NCI-H1694 treated with DMSO at 0.1 percent for 48 hours (cell line): ENCODE measurements around the gene G6PC1.
"Not testable (repeated sequence)": the region's sequence is repeated elsewhere in the genome, so short reads cannot be mapped to it uniquely, and the experiment has no call there.

Experiments
- DNase-seq: peaks from one replicate; lab custom pipeline; 2025; lab: John Stamatoyannopoulos, UW

The G6PC1 gene

DNA sequence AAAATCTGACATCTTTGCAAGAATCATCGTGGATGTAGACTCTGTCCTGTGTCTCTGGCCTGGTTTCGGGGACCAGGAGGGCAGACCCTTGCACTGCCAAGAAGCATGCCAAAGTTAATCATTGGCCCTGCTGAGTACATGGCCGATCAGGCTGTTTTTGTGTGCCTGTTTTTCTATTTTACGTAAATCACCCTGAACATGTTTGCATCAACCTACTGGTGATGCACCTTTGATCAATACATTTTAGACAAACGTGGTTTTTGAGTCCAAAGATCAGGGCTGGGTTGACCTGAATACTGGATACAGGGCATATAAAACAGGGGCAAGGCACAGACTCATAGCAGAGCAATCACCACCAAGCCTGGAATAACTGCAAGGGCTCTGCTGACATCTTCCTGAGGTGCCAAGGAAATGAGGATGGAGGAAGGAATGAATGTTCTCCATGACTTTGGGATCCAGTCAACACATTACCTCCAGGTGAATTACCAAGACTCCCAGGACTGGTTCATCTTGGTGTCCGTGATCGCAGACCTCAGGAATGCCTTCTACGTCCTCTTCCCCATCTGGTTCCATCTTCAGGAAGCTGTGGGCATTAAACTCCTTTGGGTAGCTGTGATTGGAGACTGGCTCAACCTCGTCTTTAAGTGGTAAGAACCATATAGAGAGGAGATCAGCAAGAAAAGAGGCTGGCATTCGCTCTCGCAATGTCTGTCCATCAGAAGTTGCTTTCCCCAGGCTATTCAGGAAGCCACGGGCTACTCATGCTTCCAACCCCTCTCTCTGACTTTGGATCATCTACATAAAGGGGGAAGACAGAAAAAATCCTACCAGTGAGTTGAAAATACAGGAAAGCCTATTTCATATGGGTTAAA lies at the start of gene G6PC1:
TSS of gene G6PC1 (plus strand) at position 340 of the 872 bp plus-strand sequence. CDS start at position 418, 78 bp downstream.
- DNase-seq = no peak

DNA sequence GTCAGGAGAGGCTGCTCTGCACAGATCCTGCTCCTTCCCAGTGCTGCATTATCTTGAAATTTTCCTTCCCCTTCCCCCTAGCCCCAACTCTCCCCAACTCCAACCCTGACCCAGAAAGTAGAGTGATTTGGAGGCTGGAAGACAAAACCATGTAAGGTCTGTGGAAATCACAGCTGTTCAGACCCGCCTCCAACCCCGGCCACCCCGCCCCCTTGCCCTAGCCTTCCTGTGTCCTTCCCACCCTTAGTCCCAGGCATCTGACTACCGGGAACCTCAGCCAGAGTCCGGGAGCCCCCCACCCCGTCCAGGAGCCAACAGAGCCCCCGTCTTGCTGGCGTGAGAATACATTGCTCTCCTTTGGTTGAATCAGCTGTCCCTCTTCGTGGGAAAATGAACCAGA lies 49.6 kb upstream of the G6PC1 start, which contains the start of gene AOC3:
TSS of gene AOC3 (plus strand) at position 246 of the 400 bp plus-strand sequence. CDS start at position 391, 145 bp downstream.
- no peak for DNase-seq

DNA sequence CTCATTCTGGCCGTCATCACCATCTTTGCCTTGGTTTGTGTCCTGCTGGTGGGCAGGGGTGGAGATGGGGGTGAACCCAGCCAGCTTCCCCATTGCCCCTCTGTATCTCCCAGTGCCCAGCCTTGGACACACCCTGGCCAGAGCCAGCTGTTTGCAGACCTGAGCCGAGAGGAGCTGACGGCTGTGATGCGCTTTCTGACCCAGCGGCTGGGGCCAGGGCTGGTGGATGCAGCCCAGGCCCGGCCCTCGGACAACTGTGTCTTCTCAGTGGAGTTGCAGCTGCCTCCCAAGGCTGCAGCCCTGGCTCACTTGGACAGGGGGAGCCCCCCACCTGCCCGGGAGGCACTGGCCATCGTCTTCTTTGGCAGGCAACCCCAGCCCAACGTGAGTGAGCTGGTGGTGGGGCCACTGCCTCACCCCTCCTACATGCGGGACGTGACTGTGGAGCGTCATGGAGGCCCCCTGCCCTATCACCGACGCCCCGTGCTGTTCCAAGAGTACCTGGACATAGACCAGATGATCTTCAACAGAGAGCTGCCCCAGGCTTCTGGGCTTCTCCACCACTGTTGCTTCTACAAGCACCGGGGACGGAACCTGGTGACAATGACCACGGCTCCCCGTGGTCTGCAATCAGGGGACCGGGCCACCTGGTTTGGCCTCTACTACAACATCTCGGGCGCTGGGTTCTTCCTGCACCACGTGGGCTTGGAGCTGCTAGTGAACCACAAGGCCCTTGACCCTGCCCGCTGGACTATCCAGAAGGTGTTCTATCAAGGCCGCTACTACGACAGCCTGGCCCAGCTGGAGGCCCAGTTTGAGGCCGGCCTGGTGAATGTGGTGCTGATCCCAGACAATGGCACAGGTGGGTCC lies 49.0 kb upstream of the G6PC1 start:
- DNase-seq = not testable (repeated sequence)

DNA sequence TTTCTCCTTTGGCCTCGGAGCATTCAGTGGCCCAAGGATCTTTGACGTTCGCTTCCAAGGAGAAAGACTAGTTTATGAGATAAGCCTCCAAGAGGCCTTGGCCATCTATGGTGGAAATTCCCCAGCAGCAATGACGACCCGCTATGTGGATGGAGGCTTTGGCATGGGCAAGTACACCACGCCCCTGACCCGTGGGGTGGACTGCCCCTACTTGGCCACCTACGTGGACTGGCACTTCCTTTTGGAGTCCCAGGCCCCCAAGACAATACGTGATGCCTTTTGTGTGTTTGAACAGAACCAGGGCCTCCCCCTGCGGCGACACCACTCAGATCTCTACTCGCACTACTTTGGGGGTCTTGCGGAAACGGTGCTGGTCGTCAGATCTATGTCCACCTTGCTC lies 48.2 kb upstream of the G6PC1 start:
- no peak for DNase-seq

DNA sequence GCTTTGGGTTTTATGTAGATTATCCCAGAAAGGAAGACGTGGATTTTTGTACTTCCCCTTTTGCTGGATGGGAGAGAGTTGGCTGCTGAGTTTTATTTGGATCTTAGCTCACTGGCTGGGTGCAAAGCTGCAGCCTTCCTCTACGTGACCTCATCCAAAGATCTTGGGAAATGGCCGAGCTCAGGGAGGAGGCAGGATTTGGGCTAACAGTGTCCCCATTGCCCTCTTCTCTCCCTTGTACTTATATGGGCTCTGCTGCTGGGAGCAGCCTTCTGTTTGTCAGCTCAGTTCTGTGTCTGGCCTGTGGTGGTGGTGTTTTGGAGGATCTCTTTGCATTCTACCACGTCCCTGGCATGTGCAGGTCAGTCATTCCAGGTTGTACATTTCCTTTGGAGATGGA lies 47.6 kb upstream of the G6PC1 start:
- no peak for DNase-seq

DNA sequence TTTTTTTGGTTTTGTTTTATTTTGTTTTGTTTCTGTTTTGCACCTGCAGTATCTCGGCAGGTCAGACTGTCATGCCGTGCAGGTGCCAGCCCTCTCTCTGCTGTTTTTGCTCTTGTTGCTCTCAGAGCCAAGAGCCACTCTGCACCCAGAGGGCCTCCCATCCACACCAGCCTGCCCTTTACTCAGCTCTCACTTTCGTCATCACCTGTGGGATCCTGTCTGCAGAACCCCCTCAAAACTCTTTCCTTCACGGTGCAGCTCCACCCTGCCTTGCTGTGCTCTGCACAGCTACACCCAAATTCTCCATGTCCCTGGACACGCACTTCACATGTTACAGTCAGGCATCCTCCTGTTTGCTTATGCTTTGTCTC lies 47.0 kb upstream of the G6PC1 start:
- no peak for DNase-seq

DNA sequence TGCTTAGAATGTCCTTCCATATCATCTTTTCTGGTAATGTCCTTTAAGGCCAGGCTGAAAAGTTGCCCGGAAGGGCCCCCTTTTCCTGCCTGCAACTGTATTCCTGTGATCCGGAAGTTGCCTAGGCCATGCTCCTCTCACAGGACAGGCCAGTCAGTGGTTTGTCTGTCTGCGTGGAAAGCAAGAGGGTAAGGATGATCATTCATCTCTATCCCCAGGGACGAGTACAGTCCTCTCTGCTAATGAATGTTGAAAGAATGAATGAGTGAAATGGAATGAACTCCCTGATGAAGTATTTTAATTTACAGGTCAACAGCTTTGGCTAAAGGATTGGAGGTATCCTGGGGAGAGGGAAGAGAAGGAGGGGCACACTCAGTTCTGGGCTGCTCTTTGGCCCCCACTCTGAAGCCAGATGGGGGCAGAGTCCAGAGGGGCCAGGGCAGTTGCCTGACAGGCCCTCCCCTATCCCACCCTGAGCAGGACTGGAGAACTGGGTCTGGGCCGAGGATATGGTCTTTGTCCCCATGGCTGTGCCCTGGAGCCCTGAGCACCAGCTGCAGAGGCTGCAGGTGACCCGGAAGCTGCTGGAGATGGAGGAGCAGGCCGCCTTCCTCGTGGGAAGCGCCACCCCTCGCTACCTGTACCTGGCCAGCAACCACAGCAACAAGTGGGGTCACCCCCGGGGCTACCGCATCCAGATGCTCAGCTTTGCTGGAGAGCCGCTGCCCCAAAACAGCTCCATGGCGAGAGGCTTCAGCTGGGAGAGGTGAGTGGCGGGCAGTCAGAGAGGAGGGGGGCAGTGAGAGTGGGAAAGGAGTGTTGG lies 46.4 kb upstream of the G6PC1 start:
- no peak for DNase-seq

DNA sequence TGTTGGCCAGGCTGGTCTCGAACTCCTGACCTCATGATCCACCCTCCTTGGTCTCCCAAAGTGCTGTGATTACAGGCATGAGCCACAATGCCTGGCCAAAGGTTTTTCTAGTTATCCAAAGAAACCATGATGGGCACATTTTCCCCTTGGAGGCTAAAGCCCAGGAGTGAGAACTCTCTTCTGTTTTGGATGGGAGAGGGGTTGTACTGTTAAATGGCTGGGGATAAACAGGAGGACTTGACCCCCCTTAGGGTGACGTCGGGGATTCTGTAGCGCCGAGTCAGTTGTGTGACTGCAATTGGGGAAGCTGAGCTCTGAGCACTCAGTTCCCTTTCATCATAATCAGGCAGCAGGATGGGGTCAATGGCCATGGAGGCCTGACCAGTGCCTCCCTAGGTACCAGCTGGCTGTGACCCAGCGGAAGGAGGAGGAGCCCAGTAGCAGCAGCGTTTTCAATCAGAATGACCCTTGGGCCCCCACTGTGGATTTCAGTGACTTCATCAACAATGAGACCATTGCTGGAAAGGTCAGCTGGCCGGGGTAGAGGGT lies 45.5 kb upstream of the G6PC1 start:
- no peak for DNase-seq

DNA sequence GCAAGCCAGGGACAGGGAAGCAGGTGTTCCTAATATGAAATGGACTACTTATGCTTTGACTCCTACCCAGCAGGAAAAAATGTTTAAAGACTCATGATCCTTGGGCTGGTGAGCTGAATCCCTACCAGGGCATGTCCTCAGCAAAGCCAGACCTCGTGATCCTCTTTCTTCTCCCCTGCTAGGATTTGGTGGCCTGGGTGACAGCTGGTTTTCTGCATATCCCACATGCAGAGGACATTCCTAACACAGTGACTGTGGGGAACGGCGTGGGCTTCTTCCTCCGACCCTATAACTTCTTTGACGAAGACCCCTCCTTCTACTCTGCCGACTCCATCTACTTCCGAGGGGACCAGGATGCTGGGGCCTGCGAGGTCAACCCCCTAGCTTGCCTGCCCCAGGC lies 44.5 kb upstream of the G6PC1 start:
- not testable (repeated sequence) for DNase-seq

DNA sequence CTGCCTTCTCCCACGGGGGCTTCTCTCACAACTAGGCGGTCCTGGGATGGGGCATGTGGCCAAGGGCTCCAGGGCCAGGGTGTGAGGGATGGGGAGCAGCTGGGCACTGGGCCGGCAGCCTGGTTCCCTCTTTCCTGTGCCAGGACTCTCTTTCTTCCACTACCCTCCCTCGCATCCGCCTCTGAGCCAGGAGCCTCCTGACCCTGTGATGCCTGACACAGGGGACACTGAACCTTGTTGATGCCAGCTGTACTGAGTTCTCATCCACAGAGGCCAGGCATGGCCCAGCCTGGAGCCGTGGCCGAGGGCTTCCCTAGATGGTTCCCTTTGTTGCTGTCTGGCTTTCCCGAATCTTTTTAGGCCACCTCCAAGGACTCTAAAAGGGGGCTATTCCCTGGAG lies 44.1 kb upstream of the G6PC1 start:
- DNase-seq = not testable (repeated sequence)

DNA sequence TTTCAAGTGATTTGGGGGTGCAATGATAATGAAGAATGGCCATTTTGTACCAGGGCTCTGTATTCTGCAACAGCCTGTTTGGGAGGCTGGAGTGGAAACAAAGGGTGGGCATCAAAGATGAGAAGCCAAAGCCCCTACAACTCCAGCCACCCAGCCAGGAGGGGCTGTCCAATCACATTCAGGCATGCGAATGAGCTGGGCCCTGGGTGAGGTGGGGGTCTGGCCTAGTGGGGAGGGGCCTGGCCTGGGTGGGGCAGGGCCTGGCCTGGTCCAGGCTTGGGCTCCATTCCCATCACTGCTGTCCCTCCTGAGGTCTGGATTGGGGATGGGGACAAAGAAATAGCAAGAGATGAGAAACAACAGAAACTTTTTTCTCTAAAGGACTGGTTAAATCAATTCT lies 43.2 kb upstream of the G6PC1 start:
- no peak for DNase-seq

DNA sequence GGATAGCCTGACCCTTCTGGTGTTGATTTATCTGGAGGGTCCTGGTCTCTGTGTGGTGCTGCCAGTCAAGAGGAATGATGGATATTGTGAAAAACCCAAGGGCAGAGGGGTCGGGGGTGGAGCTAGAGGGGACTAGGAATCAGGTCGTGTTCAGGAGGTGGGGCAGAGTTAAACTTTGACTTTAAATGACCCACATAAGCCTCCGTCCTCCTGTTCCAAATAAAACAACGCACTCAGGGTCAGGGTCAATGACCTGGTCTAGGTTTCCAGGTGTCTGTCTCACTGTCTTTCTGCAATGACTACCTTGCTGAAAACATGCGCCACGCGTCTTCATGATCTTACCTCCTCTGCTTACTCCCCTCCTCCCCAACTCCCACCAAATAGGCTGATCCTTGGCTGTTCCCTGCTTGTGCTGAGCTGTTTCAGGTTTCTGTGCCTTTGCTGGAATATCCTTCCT lies 34.9 kb upstream of the G6PC1 start:
- no peak for DNase-seq

DNA sequence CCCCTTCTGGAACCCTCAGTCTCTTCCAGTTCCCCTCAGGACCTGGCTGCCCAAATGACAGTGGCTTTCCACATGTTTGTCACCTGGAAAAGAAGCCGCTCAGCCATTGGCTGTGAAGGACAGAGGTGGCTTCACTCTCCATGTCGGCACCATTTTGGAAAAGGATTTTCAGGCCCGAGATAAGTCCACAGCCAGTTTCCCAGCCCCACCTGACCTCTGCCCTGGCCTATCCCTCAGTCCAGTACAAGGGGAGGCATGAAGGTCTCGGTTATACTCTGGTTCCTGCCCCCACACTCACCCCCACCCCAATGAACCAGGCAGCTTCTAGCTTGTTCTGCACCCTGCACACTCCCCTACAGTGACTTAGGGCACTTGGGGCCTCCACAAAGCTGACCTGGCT lies 34.4 kb upstream of the G6PC1 start:
- DNase-seq = no peak

DNA sequence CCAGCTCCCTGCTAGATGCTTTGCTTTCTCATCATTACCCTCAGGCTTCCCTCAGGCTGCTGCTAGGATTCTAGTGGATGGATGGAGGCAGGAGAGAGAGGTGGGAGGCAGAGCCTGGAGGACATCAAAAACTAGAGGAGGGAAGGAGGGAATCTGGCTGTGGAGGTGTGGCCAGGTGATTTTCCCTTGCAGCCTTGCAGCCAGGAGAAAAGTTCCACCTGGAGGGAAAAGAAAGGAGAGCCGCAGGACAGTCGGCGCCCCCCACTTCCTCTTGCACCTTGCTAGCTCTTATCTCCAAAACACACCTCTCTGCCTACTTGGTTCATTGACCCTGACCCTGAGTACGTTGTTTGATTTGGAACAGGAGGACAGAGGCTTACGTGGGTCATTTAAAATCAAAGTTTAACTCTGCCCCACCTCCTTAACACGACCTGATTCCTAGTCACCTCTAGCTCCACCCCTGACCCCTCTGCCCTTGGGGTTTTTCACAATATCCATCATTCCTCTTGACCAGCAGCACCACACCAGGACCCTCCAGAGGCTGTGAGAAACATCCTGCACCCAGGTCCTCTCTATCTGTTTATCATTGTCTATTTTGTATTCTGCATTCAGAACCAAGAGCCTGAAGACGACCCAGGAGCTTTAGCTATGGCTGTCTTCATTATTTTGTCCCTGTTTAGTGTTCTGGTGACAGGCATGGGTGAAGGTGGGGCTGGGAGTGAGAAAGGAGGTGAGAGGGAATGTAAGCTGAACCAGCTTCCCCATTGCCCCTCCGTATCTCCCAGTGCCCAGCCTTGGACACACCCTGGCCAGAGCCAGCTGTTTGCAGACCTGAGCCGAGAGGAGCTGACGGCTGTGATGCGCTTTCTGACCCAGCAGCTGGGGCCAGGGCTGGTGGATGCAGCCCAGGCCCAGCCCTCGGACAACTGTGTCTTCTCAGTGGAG lies 33.7 kb upstream of the G6PC1 start:
- no peak for DNase-seq

DNA sequence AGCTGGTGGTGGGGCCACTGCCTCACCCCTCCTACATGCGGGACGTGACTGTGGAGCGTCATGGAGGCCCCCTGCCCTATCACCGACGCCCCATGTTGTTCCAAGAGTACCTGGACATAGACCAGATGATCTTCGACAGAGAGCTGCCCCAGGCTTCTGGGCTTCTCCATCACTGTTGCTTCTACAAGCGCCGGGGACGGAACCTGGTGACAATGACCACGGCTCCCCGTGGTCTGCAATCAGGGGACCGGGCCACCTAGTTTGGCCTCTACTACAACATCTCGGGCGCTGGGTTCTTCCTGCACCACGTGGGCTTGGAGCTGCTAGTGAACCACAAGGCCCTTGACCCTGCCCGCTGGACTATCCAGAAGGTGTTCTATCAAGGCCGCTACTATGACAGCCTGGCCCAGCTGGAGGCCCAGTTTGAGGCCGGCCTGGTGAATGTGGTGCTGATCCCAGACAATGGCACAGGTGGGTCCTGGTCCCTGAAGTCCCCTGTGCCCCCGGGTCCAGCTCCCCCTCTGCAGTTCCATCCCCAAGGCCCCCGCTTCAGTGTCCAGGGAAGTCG lies 32.8 kb upstream of the G6PC1 start:
- not testable (repeated sequence) for DNase-seq

DNA sequence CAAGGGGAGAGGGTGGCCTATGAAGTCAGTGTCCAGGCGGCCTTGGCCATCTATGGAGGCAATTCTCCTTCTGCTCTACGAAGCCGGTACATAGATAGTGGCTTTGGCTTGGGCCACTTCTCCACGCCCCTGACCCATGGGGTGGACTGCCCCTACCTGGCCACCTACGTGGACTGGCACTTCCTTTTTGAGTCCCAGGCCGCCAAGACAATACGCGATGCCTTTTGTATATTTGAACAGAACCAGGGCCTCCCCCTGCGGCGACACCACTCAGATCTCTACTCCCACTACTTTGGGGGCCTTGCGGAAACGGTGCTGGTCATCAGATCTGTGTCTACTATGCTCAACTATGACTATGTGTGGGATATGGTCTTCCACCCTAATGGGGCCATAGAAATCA lies 32.3 kb upstream of the G6PC1 start:
- no peak for DNase-seq

DNA sequence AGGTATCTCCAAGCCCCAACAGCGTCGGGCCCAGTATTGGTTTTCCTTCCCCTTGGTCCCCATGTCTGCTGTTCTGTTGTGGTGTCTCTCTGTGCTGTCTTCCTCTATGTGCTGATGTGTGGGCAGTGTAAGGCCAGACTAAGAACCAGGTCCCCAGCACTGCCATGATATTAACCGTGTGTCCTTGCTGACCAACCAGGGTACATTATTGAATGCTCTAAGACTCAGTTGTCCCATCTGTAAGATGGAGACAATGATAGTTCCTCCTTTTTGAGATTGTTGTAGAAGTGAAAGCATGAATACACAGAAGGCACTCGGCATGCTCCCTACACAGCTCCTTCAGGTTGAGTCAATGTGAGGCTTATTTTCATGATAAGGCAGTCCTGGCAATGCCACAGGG lies 29.0 kb upstream of the G6PC1 start:
- no peak for DNase-seq

DNA sequence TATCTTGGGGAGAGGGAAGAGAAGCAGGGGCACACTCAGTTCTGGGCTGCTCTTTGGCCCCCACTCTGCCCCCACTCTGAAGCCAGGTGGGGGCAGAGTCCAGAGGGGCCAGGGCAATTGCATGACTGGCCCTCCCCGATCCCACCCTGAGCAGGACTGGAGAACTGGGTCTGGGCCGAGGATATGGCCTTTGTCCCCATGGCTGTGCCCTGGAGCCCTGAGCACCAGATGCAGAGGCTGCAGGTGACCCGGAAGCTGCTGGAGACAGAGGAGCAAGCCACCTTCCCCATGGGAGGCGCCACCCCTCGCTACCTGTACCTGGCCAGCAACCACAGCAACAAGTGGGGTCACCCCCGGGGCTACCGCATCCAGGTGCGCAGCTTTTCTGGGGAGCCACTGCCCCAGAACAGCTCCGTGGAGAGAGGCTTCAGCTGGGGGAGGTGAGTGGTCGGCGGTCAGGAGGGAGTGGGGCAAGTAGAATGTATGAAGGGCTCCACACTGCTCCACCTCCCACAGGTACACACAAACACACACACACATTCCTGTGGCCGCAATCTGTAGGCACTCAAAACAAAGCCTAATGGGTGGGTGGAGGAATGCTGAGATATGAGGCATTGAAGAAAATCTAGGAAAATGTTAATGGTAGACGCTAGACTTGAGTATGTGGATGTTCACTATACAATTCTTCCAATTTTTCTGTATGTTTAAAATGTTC lies 28.2 kb upstream of the G6PC1 start:
- DNase-seq = no peak

DNA sequence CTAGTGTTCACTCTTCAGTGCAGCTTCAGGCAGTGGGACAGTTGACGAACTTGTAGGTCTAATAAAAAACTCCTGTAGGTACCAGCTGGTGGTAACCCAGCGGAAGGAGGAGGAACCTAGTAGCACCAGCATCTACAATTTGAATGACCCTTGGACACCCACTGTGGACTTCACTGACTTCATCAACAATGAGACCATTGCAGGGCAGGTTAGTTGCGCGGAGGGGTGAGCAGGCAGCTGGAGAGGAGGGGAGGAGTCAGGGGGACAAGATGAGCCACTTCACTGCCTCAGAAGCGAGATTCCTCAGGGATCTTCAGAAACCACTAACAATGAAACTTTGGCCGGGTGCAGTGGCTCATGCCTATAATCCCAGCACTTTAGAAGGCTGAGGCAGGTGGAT lies 27.3 kb upstream of the G6PC1 start:
- no peak for DNase-seq
